GM19438 (cell line): ENCODE measurements around the gene THAP8.

Experiments
- ATAC-seq: cut with Tn5 transposase; IDR thresholded peaks from one replicate; pipeline ENCODE4 v1.9.1; 2021; ENCODE audit warnings: low read depth; ENCODE audit not compliant: unreplicated experiment

The THAP8 gene

GRCh38 chr19:35995048-35995993 is 58.8 kb downstream of the THAP8 start, which contains the start of gene SDHAF1:
Gene SDHAF1, plus strand, starts transcription at chr19:35995188. Its CDS starts 87 bp downstream, at chr19:35995275.
- peak; percentile 74 for ATAC-seq

- ATAC-seq: no peak
Measured at GRCh38 chr19:35993923-35994598, 60.0 kb downstream of the THAP8 start.

GRCh38 chr19:35992907-35993765 is 60.9 kb downstream of the THAP8 start:
- no peak for ATAC-seq

- no peak for ATAC-seq
Measured at GRCh38 chr19:35991731-35992450, 62.2 kb downstream of the THAP8 start.

GRCh38 chr19:35990771-35991730 is 63.0 kb downstream of the THAP8 start:
- ATAC-seq: no peak

- no peak for ATAC-seq
Measured at GRCh38 chr19:35990156-35990555, 63.9 kb downstream of the THAP8 start.

GRCh38 chr19:35988824-35989223 is 65.3 kb downstream of the THAP8 start:
- ATAC-seq: no peak

GRCh38 chr19:35987571-35987896 is 66.6 kb downstream of the THAP8 start:
- no peak for ATAC-seq

- no peak for ATAC-seq
Measured at GRCh38 chr19:35986664-35987570, 67.2 kb downstream of the THAP8 start.

GRCh38 chr19:35986111-35986510 is 68.0 kb downstream of the THAP8 start:
- ATAC-seq: no peak
